Measurements from ENCODE around the gene BMF.
"Not testable (repeated sequence)": the region's sequence is repeated elsewhere in the genome, so short reads cannot be mapped to it uniquely, and the experiment has no call there.

Gene BMF

GRCh38 chr15:40075298-40076044 lies 33.2 kb downstream of the BMF start:
- Mint-ChIP-seq H3K4me1 (peaks cover 43% of the 10 kb centered on the region), H3K36me3 (ENCODE audit: low read depth) (no peaks in the 10 kb centered on the region), H3K4me3 (peak overlapping the region in 1 of 3 experiments; percentile 31), H3K27ac (peak overlapping the region; percentile 49 to 70 (median 61)), H3K9me3 (no peaks in the 10 kb centered on the region), H3K27me3 (ENCODE audit: low read depth) (peaks cover 5% of the 10 kb centered on the region)
- no peak for TF ChIP-seq CTCF (IDR thresholded peaks at IDR 0.05; ENCODE audit: unreplicated experiment in 3 of 3)

GRCh38 chr15:40074656-40075055 lies 34.0 kb downstream of the BMF start:
- not testable (repeated sequence) for H3K36me3 Mint-ChIP-seq (ENCODE audit: low read depth); H3K9me3 Mint-ChIP-seq; H3K27me3 Mint-ChIP-seq (ENCODE audit: low read depth); H3K4me3 Mint-ChIP-seq
- peaks cover 44% of the 10 kb centered on the region for H3K4me1 Mint-ChIP-seq
- peak overlapping the region in 2 of 3 experiments; percentile 8 to 93 for H3K27ac Mint-ChIP-seq

DNA sequence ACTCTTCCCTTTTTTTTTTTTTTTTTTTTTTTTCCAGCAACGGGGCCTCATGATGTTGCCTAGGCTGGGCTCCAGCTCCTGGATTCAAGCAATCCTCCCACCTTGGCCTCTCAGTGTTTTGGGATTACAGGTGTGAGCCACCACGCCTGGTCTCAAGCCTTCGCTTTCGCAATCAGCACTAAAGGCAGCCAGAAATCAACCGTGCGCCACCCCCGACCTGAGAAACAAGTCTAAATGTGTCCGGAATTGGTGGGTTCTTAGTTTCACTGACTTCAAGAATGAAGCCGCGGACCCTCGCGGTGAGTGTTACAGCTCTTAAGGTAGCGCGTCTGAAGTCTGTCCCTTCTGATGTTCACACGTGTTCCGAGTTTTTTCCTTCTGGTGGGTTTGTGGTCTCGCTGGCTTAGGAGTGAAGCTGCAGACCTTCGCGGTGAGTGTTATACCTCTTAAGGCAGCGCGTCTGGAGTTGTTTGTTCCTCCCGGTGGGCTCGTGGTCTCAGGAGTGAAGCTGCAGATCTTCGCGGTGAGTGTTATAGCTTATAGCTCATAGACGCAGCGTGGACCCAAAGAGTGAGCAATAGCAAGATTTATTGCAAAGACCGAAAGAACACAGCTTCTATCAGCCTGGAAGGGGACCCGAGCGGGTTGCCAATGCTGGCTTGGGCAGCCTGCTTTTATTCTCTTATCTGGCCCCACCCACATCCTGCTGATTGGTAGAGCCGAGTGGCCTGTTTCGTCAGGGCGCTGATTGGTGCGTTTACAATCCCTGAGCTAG lies 34.8 kb downstream of the BMF start:
- H3K4me3 Mint-ChIP-seq; H3K36me3 Mint-ChIP-seq (ENCODE audit: low read depth); H3K27me3 Mint-ChIP-seq (ENCODE audit: low read depth); H3K9me3 Mint-ChIP-seq: not testable (repeated sequence)
- H3K27ac Mint-ChIP-seq = peak overlapping the region; percentile 8 to 93 (median 43)
- H3K4me1 Mint-ChIP-seq = peaks cover 45% of the 10 kb centered on the region

DNA sequence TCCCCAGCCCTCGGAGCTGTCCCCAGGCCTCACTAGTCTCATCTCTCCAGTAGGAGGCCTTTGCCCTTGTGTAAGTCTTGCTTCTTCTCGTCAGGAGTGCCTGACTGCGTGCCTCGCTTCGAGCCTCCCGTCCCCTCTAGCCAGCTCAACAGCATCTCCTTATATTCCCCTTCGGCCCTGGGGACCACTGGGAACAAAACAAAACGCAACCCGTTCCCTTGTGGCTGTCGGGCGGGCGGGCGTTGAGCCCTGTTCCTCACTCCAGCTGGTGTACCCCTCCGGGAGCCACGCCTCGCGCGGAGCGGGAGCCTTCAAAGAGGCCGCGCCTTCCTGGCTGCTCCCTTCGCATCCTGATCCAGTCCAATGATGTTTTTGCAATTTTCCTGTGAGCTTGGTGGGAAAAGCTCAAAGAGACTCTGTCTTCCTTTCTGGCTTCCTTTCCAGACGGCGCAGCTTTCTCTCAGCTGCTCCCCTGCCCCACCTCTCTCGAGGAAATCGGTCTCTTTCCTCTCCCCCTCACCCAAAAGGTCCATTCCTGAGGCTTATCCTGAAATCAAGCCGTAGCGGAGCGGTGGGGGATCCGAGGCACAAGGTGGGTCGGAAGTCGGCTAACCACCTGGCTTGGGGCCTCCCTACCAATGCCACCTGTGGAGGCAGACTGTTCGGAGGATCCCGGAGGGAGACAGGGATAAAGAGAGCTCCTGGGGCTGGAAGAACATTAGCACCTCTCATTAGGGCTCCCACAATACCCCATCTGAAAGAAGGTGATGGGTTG lies 36.3 kb downstream of the BMF start:
- Mint-ChIP-seq H3K4me3 (no peak overlapping the region), H3K27ac (peak overlapping the region; percentile 40 to 70 (median 63)), H3K4me1 (peaks cover 47% of the 10 kb centered on the region), H3K27me3 (ENCODE audit: low read depth) (peaks cover 5% of the 10 kb centered on the region), H3K36me3 (ENCODE audit: low read depth) (no peaks in the 10 kb centered on the region), H3K9me3 (no peaks in the 10 kb centered on the region)
- no peak for TF ChIP-seq CTCF (IDR thresholded peaks at IDR 0.05; ENCODE audit: unreplicated experiment in 3 of 3)

- Mint-ChIP-seq H3K27me3 (ENCODE audit: low read depth) (peaks cover 5% of the 10 kb centered on the region), H3K4me3 (no peak overlapping the region), H3K9me3 (no peaks in the 10 kb centered on the region), H3K27ac (peak overlapping the region; percentile 24 to 97 (median 81)), H3K4me1 (peaks cover 51% of the 10 kb centered on the region), H3K36me3 (ENCODE audit: low read depth) (no peaks in the 10 kb centered on the region)
- TF ChIP-seq CTCF (IDR thresholded peaks at IDR 0.05; ENCODE audit: unreplicated experiment in 3 of 3) = no peak
Measured at GRCh38 chr15:40070608-40071218, 38.0 kb downstream of the BMF start.

DNA sequence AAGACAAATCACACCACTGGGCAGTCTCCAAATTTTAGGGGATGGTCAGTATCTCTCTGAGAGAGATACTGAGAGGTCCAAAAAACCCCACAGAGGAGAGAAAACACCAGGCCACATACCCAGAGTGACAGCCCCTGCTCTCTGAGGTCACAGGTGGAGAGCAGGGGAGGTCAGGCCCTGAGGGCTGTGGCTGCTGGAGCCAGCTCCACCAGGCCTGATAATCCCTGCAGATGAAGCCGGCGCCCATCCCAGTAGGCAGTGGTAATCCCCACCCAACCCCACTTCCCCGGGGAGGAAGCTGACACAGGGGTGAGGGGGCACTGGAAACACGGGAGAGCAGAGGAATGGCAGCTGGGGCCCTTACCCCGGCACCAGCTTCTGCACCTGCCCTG lies 38.5 kb downstream of the BMF start:
- Mint-ChIP-seq H3K36me3 (ENCODE audit: low read depth) (no peaks in the 10 kb centered on the region), H3K4me1 (peaks cover 51% of the 10 kb centered on the region), H3K27ac (peak overlapping the region; percentile 93 to 97 (median 96)), H3K4me3 (no peak overlapping the region), H3K27me3 (ENCODE audit: low read depth) (peaks cover 5% of the 10 kb centered on the region), H3K9me3 (no peaks in the 10 kb centered on the region)
- TF ChIP-seq CTCF (IDR thresholded peaks at IDR 0.05; ENCODE audit: unreplicated experiment in 3 of 3) = no peak

All from nephron (organoid).